ENCODE measurements around the gene LGALS3BP. TPM values are rescaled to one million over a fixed set of nuclear protein-coding genes. Genes with fewer than 3 reads are reported as not detected.

The LGALS3BP gene
- total RNA-seq, 1 donor from 2014 or later, result 365 TPM

DNA sequence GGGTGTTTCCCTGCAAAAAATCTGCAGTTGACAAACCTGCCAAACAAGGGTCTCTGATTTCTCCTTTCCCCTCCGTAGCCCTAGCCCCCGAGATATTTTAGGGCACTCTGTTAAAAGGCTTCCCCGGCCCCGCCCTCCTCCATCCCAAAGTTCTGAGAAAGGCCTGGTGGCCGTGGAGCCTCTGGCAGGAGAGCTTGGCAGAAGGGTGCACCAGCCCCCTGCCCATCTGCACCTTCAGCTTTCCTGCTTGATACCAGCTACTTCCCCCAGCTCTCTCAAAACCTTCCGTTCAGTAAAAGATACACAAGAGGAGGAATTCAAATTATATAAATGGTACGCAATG, 30.6 kb upstream of the LGALS3BP start:
- intact Hi-C loops (cut with DNase I), result no loop called here
- TF ChIP-seq, protein P1, sequence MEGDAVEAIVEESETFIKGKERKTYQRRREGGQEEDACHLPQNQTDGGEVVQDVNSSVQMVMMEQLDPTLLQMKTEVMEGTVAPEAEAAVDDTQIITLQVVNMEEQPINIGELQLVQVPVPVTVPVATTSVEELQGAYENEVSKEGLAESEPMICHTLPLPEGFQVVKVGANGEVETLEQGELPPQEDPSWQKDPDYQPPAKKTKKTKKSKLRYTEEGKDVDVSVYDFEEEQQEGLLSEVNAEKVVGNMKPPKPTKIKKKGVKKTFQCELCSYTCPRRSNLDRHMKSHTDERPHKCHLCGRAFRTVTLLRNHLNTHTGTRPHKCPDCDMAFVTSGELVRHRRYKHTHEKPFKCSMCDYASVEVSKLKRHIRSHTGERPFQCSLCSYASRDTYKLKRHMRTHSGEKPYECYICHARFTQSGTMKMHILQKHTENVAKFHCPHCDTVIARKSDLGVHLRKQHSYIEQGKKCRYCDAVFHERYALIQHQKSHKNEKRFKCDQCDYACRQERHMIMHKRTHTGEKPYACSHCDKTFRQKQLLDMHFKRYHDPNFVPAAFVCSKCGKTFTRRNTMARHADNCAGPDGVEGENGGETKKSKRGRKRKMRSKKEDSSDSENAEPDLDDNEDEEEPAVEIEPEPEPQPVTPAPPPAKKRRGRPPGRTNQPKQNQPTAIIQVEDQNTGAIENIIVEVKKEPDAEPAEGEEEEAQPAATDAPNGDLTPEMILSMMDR (IDR thresholded peaks at IDR 0.05), result no peak
- DNase-seq (ENCODE audit: low spot score in 2 of 2), result peak in 1 of 2 donors; percentile 63
- Histone ChIP-seq H3K36me3 (no peaks in the 10 kb centered on the region), H3K4me1 (peaks cover 0 to 25% of the 10 kb centered on the region in 2 donors), H3K27me3 (no peaks in the 10 kb centered on the region), H3K27ac (peak overlapping the region; percentile 68 to 79), H3K4me3 (peak overlapping the region; percentile 84 to 95), H3K9me3 (no peaks in the 10 kb centered on the region)

DNA sequence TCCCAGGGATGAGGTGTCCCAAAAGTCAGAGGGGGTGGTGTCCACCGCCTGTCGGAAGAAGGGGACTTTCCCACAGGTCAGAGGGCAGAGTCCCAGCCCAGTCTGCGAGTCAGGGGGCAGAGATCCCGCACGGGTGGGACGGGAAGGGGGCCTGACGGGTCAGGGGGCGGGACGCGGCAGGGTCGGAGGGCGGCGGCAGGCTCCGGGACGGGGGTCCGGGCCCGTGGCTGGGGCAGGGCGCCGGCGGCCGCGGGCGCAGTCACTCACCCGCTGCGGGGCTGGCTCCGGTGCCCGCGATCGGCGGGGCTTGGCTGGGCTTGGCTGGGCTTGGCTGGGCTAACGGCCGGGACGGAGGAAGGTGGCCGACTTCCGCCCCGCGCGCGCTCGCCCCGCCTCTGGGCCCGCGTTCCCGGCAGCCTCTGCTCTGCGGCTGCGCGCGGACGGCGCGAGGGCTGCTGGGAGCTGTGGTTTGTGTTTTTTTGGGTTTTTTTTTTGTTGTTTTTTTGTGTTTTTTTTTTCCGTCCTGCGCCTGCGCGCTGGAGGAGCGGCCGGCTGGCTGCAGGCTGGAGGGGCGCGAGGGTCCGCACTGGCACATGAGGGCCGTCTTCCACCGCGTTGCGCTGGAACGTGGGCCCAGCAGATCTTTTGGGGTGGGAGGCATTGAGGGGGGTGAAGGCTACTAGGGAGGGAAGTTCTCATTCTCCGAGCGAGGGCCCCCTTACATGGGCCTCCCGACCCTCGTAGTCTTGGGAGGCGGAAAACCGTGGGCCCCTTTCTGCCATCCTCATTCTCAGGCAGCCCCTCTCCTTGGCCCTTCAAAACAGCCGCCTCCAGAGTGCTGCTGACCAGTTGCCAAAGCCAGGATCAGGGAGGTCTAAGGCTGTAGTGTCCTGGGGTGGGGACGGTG, 29.9 kb upstream of the LGALS3BP start, which contains the start of gene CANT1:
Gene CANT1 (minus strand): TSS at position 368 of the 907 bp plus-strand sequence. CDS start 12,142 bp downstream, outside the sequence.
- Histone ChIP-seq H3K4me3 (peak within 1 kb of the TSS; percentile 84 to 95), H3K36me3 (no peaks in the 10 kb centered on the region), H3K4me1 (peaks cover 0 to 25% of the 10 kb centered on the region in 2 donors), H3K27ac (peak within 1 kb of the TSS; percentile 68 to 79), H3K9me3 (no peaks in the 10 kb centered on the region), H3K27me3 (no peaks in the 10 kb centered on the region)
- TF ChIP-seq, protein P1 (IDR thresholded peaks at IDR 0.05), result no peak
- intact Hi-C loops (cut with DNase I), result no loop called here
- peak in 1 of 2 donors; percentile 90 for DNase-seq (ENCODE audit: low spot score in 2 of 2)

DNA sequence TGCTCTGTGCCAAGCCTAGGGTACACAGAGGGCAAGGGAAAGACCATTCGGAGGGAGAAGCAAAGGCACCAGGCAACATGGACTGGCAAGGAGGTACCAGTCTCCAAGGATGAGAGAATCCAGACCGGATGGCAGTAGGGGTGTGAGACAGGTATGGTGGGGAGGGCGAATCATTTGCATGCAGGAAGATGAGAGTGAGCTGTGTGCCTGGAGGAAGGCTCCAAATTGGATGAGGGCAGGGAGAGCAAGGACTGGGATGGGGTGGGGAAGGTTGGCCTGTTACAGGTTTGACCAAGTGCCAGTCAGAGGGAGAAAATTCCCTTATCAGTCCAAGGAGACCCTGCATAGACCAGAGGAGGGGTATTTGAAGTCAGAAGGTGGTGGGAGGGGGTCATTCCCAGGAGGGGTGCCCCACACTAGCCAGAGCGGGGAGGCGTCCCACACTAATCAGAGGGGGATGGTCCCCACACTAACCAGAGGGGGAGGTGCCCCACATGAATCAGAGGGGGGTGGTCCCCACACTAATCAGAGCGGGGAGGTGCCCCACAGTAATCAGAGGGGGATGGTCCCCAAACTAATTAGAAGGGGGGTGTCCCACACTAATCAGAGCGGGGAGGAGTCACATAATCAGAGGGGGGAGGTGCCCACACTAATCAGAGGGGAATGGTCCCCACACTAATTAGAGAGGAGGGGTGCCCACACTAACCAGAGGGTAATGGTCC, 29.1 kb upstream of the LGALS3BP start:
- TF ChIP-seq, protein P1 (IDR thresholded peaks at IDR 0.05), result no peak
- H3K27me3 ChIP-seq, result no peaks in the 10 kb centered on the region
- no peaks in the 10 kb centered on the region for H3K36me3 ChIP-seq
- peak overlapping the region; percentile 68 to 79 for H3K27ac ChIP-seq
- no peaks in the 10 kb centered on the region for H3K9me3 ChIP-seq
- H3K4me3 ChIP-seq, result peak overlapping the region; percentile 84 to 95
- H3K4me1 ChIP-seq, result peaks cover 0 to 25% of the 10 kb centered on the region in 2 donors
- intact Hi-C loops (cut with DNase I), result no loop called here
- DNase-seq (ENCODE audit: low spot score in 2 of 2), result peak in 1 of 2 donors; percentile 48

DNA sequence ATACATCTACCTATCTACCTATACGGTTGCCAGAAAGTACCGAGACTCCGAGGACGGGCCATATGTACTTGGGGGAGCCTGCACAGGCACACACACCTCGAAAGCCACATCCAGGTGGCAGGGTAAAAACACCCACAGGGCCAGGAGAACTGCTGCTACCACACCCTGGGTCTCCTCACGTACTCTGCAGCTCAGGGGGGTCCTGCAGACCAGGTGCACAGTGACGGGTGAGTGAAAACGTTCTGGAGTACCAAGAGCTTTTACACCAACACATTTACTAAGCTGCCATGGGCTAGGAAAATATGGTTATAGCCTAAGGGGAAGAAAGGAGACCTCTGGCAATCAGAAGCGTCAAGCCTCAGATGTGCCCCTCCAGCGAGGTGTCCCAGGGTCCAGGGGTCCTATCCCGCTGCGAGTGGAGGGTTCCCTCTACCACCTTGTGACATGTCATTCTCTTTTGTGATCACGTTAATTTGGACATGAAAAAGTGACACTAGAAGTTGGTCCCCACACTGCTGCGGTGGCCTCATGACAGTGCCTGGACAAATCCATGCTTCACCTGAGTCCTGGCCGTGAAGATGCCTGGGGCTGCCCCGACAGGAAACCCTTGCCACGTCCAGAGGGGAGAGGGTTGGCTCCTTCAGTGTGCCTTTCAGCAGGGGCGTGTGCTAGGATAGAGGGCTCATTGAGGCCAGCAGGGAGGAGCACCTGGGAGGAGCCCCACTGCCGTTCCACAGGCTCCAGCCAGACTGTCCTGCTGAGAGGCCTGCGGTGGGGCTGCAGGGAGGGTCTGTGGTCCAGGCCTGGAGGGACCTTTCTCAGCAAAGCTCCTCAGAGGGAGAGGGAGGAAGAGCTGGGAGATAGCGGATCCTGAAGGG, 28.0 kb upstream of the LGALS3BP start:
- no peak overlapping the region for H3K27ac ChIP-seq
- no peaks in the 10 kb centered on the region for H3K36me3 ChIP-seq
- peaks cover 0 to 25% of the 10 kb centered on the region in 2 donors for H3K4me1 ChIP-seq
- H3K27me3 ChIP-seq, result no peaks in the 10 kb centered on the region
- intact Hi-C loops (cut with DNase I), result no loop called here
- no peaks in the 10 kb centered on the region for H3K9me3 ChIP-seq
- TF ChIP-seq, protein P1 (IDR thresholded peaks at IDR 0.05), result no peak
- DNase-seq (ENCODE audit: low spot score in 2 of 2), result peak in 1 of 2 donors; percentile 61
- H3K4me3 ChIP-seq, result peak overlapping the region; percentile 84 to 95

All from ascending aorta (tissue), 2 donors.